NOMO-1 treated with dmso at 0.1 percent for 144 hours (cell line): ENCODE measurements around the gene USP15.

ENCODE experiments used
- DNase-seq: peaks from one replicate; lab custom pipeline; 2025; ENCODE audit not compliant: unreplicated experiment; lab: John Stamatoyannopoulos, UW

Gene USP15

GRCh38 chr12:62259993-62260732, at the start of gene USP15:
USP15 (plus strand) TSS chr12:62260404; CDS start chr12:62260415, 11 bp downstream.
- DNase-seq = peak; percentile 92

- DNase-seq = peak; percentile 13
Measured at GRCh38 chr12:62210422-62210821, 49.8 kb upstream of the USP15 start.

DNA sequence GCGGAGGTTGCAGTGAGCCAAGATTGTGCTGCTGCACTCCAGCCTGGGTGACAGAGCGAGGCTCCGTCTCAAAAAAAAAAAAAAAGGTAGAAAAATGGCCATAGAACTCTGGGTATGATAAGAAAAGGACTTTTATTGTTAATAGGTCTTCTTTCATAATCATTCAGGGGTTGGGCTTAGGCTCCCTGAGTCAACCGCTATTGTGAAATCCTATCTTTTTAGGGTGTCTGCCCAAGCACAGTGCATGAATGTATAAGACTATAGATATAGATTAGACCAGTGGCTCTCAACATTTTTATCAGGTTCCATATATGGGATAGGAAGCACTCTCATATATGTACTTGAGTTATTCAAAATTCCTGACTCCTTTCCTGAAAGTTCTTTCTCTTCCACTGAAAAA, 48.7 kb upstream of the USP15 start:
- DNase-seq = peak; percentile 77

GRCh38 chr12:62214846-62215245, 45.4 kb upstream of the USP15 start:
- peak; percentile 60 for DNase-seq

DNA sequence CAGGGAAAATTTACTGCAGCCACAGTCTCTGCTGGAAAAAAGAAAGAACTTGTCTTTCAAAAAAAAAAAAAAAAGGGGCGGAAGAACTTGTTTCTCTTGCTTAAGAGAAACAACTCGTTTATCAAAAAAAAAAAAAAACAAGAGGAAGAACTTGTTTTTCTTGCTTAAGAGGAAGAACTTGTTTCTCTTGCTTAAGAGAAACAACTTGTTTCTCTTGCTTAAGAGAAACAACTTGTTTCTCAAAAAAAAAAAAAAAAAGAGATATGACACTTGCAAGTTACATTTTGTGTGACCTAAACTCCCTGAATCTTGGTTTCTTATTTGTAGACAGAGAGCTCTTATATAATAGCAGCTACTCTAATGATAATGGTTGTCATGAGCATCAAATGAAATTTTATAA, 44.7 kb upstream of the USP15 start:
- DNase-seq = peak; percentile 38

DNA sequence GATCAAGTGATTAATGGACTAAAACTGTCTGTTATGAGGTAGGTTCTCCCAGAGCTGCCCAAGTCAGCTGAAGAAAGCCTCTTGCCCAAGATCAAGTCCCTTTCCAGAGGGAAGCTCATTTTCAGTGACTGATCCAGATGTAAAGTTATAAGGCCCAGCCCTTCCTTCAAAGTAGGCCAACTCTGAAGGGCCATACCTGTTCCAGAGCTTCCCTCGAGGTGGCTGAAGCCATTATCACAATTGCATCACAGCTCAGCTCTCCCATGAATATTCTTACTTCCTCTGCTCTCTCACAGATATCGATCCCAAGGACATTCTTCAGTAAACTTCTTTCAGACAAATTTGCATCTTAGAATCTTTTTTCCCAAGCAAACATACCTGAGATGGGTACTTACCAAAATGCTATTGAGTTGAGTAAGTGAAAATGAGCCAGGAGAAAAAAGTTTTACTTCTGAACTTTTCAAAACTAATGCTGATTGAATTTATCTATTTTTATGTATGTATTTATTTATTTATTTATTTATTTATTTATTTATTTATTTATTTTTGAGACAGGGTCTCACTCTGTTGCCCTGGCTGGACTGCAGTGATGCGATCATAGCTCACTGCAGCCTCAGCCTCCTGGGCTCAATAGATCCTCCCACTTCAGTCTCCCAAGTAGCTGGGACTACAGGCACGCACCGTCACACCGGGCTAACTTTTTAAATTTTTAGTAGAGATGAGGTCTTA, 42.6 kb upstream of the USP15 start:
- DNase-seq = no peak

- DNase-seq = no peak
Measured at GRCh38 chr12:62221107-62221506, 39.1 kb upstream of the USP15 start.

GRCh38 chr12:62224601-62225000, 35.6 kb upstream of the USP15 start:
- no peak for DNase-seq

GRCh38 chr12:62227091-62227490, 33.1 kb upstream of the USP15 start:
- no peak for DNase-seq

DNA sequence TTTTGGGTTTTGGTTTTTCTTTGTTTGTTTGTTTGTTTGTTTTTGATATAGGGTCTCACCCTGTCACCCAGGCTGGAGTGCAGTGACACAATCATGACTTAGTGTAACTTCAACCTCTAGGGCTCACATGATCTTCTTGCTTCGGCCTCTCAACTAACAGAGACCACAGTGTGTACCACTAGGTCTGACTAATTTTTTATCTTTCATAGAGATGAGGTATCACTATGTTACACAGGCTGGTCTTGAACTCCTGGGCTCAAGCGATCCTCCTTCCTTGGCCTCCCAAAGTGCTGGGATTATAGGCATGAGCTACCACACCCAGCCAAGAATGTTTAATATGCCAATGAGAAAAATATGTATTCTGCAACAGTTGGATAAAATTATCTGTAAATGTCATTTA, 29.6 kb upstream of the USP15 start:
- no peak for DNase-seq

GRCh38 chr12:62232143-62232729, 28.0 kb upstream of the USP15 start:
- no peak for DNase-seq

DNA sequence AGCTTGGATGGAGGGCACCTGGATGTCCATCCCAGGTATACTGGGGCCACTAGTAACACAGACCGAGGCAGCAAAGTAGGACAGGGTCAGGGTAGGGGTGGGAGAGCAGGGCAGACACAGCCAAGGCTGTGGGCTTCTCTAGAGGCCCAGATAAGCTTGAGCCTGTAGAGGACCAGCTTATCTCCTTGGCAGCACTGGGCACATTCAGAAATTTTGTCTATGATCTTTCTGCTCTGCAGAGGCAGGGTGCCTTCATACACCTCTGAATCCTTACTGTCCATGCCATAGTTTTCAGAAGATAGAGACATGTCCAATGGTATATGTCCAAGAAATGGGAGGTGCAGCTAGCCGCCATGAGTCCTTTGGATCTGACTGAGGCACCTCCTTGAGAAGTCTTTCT, 26.4 kb upstream of the USP15 start:
- no peak for DNase-seq

GRCh38 chr12:62239571-62239970, 20.6 kb upstream of the USP15 start:
- no peak for DNase-seq

GRCh38 chr12:62247281-62248045, 12.7 kb upstream of the USP15 start:
- DNase-seq = no peak

GRCh38 chr12:62248873-62249272, 11.3 kb upstream of the USP15 start:
- no peak for DNase-seq

DNA sequence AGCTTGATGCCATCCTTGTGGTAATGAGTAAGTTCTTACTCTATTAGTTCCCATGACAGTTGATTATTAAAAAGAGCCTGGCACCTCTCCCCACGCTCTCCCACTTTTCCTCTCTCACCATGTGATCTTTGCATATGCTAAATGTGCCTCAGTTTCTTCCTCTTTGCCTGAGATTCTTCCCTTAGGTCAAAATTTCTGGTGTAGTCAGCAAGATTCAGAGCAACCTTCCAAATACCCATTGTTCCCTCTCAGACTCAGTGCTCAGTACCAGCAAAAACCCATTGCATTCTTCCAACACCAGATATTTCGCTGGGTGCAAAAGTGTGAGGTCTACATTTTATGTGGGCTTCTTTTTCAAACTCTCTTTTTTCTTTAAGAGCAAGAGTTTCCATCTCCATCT, 10.8 kb upstream of the USP15 start:
- DNase-seq = no peak

DNA sequence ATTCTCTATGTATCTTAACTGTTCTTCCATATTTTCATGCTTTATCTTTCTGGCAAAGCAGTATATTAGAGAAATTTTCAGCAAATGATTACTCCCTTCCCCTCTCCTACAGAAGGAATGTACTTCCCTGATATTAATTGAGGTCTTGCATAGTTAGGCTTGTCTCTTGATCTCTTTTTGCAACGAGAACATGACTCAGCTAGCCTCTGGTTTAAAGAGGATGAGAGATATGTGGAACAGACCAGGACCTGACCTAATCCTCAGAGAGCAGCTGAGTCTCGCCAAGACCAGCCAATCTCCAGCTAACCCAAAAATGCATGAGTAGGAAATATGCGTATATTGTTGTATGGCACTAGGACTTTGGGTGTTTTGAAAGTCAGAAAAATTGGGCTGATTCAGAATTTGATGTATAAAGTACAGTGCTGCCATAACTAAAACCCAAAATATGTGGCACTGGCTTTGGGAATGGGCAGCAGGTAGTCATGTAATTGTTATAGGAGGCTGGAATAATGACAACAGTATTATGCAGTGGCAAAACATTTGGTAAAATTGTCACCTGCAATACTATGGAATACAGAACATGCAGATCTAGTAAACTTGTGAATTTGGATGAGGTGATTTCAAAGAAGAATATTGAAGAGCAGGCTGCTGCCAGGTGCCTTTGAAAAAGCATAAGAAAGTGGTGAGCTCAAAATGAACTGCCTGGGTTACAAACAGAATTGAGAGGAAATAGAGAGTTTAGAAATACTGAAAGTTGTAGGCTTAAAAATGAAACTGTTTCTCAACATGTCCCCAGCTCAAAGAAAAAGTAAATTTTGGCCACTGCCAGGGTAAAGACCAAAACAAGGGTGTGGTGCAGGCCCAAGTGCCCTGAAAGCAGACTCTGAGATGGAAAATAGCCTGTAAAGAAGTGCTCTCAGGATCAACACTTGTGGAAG, 9.3 kb upstream of the USP15 start:
- peak; percentile 45 for DNase-seq

DNA sequence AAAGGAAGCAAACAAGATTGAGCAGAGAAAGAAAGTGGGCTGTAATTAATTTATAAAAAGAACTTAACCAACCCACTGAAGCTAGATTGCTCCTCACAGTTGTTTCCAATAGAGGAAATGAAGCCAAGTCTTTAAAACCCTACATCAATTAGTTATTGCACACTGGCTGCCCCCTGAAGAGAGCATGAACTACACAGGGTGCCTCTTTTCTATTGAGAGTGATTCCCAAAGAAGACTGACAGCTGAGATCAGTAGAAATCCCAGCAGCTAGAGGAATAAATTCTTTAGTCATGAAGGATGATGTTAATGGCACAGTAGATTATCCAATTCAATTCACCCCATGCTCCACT, 8.6 kb upstream of the USP15 start:
- DNase-seq = no peak

- DNase-seq = no peak
Measured at GRCh38 chr12:62252576-62252975, 7.6 kb upstream of the USP15 start.

DNA sequence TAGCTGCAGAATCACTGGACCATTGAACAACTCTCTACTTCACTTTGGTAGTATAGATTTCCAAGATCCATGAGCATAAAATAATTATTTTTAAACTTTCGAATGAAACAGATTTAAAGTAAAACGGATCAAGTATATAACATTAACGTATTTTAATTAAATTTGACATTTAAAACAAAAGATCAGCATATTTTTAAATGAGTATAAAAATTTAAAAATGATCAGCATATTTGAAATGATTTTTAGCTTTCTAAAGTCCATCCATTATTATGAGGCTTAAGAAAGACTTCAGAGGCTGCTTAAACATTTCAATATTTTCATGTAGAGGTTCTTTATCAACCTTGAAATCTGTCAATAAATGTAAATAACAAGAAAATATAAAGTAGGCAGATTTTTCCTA, 5.2 kb upstream of the USP15 start:
- no peak for DNase-seq
